Skeletal muscle satellite cell (primary cell): Measurements from ENCODE around the gene CCDC167.

ENCODE experiments used
- H3K27me3 ChIP-seq: 2 replicates; pipeline ENCODE4 v1.7.0; 2013; ENCODE audit warnings: low read length; ENCODE audit not compliant: control insufficient read depth, insufficient read depth
- H3K36me3 ChIP-seq: 2 replicates; pipeline ENCODE4 v1.7.0; 2013; ENCODE audit warnings: mild to moderate bottlenecking, control low read depth, low read length; ENCODE audit not compliant: insufficient read depth
- H3K4me1 ChIP-seq: 2 replicates; pipeline ENCODE4 v1.7.0; 2013; ENCODE audit warnings: low read length; ENCODE audit not compliant: control insufficient read depth, insufficient read depth
- H3K4me2 ChIP-seq: 2 replicates; pipeline ENCODE4 v1.7.0; 2013; ENCODE audit warnings: mild to moderate bottlenecking, low read length
- H3K4me3 ChIP-seq: 2 replicates; pipeline ENCODE4 v1.7.0; 2013; ENCODE audit warnings: low read length
- H3K9ac ChIP-seq: 2 replicates; pipeline ENCODE4 v1.7.0; 2013; ENCODE audit warnings: mild to moderate bottlenecking, low read depth, low read length, moderate library complexity
- H3K9me3 ChIP-seq: replicated peaks from 2 replicates; pipeline ENCODE4 v1.7.0; 2013; ENCODE audit warnings: mild to moderate bottlenecking, control low read depth, low read length

The CCDC167 gene

DNA sequence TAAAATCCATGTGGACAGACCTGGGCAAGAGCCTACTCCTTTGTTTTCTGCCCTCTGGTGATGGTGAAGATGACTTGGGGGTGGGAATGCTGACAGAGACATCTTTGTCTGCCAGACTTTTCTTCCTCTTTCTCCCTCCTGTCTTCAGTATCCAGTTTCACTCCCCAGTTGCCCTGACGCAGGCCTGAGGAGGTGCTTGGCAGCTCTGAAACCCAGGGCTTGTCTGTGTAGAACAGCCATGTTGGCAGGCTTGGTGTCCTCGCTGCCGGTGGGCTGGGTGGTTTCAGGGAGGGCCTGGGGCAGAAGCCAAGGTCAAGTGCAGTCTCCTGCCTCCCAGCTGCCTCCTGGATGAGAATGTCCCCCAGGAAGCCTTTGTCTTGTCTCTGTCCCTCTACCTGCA, 22.5 kb downstream of the CCDC167 start:
- H3K4me2 ChIP-seq, result no peak overlapping the region
- no peaks in the 10 kb centered on the region for H3K9me3 ChIP-seq
- peaks cover 13% of the 10 kb centered on the region for H3K4me1 ChIP-seq
- H3K4me3 ChIP-seq, result no peak overlapping the region
- no peak overlapping the region for H3K9ac ChIP-seq
- H3K36me3 ChIP-seq, result peaks cover 84% of the 10 kb centered on the region
- no peaks in the 10 kb centered on the region for H3K27me3 ChIP-seq

DNA sequence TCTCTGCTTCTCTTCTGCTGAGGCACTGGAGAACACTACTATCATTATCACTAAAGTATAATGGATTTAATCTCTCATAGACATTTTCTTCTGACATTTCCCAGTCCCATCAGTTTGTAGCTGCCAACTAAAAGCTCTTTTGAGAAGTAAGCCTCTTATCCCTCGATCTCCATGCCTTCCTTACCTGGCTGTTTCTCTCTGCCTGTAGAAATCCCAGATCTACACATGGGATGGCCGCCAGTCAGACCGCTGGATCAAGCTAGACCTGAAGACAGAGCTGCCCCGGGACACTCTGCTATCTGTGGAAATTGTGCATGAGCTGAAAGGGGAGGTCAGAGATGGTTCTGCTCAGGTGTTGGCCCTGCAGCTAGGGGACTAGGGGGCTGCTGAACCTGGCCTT, 25.4 kb downstream of the CCDC167 start:
- Histone ChIP-seq H3K9me3 (no peaks in the 10 kb centered on the region), H3K4me3 (no peak overlapping the region)

DNA sequence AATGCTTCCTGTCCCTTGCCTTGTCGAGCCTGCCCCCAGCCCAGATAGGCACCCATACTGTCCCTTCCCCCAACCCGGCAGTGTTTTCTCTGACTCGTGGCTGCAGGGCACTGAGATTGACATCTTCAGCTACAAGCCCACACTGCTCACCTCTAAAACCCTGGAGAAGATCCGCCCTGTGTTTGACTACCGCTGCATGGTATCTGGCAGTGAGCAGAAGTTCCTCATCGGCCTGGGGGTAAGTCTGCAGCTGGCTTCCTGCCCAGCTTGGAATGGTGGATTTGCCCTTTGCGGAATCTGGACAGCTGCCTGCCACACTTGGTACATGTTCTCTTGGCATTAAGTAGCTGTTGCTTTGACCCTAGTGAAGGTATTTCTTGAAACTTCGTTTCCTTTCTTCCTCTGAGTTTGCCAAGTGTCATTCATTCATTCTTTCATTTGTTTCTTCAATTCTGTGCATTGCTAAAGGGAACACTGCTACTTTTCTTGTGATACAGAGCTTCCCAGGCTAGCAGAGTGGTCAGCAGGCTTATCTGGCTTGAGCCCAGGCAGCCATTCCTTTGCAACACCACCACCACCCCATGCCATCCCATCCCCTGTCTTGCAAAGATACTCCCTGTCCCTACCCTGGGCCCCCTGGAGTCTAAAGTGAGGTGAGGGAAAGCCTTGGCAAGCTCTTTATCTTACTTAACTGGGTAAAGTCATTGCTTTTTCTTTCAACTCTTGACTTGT, 26.2 kb downstream of the CCDC167 start:
- no peak overlapping the region for H3K9ac ChIP-seq
- H3K4me1 ChIP-seq, result peaks cover 13% of the 10 kb centered on the region
- peaks cover 54% of the 10 kb centered on the region for H3K36me3 ChIP-seq

More for the DNA sequence above, 25.4 kb downstream of the CCDC167 start:
- peaks cover 62% of the 10 kb centered on the region for H3K36me3 ChIP-seq
- H3K4me1 ChIP-seq, result peaks cover 13% of the 10 kb centered on the region
- H3K4me2 ChIP-seq, result no peak overlapping the region
- H3K27me3 ChIP-seq, result no peaks in the 10 kb centered on the region
- H3K9ac ChIP-seq, result no peak overlapping the region

DNA sequence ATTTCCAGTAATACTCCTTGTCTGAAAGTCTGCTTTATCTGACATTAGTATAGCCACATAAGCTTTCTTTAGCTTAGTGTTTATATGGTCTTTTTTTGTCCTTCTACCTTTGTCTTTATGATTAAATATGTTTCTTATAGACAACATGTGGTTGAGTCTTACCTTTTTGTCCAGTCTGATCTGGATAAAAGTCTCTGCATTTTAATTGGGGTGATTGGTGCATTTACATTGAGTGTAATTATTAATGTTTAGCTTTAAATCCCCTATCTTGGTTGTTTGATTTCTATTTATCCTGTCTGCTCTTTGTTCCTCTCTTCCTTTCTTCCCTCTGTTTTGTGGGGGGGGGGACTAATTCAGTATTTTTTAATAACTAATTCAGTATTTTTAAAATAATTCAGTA, 32.0 kb downstream of the CCDC167 start:
- Histone ChIP-seq H3K4me3 (no peak overlapping the region), H3K9me3 (no peaks in the 10 kb centered on the region), H3K27me3 (no peaks in the 10 kb centered on the region), H3K9ac (no peak overlapping the region), H3K36me3 (peaks cover 24% of the 10 kb centered on the region), H3K4me2 (no peak overlapping the region), H3K4me1 (peaks cover under 1% of the 10 kb centered on the region)

More for the DNA sequence above, 26.2 kb downstream of the CCDC167 start:
- Histone ChIP-seq H3K27me3 (no peaks in the 10 kb centered on the region), H3K4me2 (no peak overlapping the region), H3K9me3 (no peaks in the 10 kb centered on the region), H3K4me3 (no peak overlapping the region)

DNA sequence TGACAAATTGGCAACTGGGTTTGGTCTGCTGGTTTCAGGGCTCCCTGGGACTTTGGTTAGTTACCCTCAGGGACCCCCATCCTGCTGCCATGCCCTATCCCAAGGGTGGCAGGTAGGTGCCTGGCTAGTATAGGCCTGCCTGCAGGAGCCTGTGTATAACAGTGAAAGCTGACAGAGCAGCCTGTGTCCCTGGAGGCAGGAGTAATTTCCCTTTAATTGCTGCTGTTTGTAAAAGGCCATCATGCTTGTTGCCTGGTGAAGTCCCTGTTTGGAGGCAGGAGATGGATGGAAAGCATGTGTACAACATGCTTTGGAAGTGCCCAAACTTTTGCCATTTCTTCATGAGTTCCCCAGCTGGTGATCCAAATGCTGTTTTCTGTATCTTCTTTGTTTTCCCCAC, 36.6 kb downstream of the CCDC167 start:
- Histone ChIP-seq H3K36me3 (peaks cover 63% of the 10 kb centered on the region), H3K27me3 (no peaks in the 10 kb centered on the region), H3K4me2 (no peak overlapping the region), H3K9me3 (no peaks in the 10 kb centered on the region), H3K4me1 (no peaks in the 10 kb centered on the region), H3K4me3 (no peak overlapping the region), H3K9ac (no peak overlapping the region)

DNA sequence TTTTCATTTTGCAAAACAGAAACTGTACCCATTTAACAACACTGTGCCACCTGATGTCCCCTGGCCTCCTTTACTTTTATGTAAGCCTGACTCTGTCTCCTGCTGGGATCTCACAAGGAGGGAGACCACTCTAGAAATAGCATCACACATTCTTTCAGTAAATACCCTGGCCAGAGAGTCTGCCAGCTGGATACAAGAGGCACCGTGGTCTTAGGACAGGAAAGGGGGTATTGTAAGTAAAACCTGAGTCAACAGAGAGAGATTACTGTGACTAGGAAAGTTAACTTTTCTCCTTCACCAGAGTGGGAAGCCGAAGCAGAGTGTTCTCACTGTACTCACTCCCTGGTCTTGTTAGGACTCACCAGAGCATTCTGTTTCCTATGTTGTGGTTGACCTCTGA, 38.9 kb downstream of the CCDC167 start:
- Histone ChIP-seq H3K9ac (no peak overlapping the region), H3K4me3 (no peak overlapping the region), H3K36me3 (peaks cover 63% of the 10 kb centered on the region), H3K4me2 (no peak overlapping the region), H3K27me3 (no peaks in the 10 kb centered on the region), H3K9me3 (no peaks in the 10 kb centered on the region), H3K4me1 (peaks cover 21% of the 10 kb centered on the region)

DNA sequence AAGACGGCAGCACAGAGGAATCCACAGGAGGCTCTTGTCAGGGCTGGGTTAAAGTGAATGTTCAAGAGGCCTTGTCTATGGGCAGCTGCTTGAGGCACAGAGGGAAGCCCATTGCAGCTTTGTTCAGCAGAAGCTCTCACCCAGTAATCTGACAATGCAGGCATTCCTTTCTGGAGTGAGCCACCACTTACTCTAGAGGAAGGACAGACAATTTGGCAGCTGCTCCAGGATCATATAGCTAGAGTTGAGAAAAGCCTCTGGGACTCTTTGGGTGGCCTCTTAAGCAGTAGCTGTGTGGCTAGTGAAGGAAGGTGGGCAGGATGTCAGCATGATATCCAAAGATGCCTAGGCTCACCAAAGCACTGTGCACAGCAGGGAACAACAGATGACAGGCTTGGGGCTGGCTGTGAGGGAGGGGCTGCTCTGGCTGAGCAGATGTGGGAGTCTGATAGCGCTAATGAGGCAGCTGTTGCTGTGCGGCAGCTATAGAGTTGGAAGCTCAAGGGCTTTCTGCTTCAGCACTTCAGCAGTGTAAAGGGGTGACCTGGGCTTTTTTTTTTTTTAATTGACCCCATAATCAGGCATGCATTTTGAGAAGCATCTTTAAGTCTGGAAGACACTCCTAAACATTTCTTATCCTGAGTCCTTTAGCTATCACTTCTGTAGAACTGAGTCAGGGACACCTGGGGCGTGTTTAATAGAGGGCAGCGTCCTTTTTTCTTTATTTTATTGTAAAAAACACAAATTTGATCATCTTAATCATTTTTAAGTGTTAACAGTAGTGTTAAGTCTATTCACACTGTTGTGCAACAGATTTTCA, 39.5 kb downstream of the CCDC167 start:
- Histone ChIP-seq H3K4me3 (no peak overlapping the region), H3K9ac (no peak overlapping the region), H3K9me3 (no peaks in the 10 kb centered on the region), H3K27me3 (no peaks in the 10 kb centered on the region), H3K4me1 (peaks cover 27% of the 10 kb centered on the region), H3K36me3 (peaks cover 67% of the 10 kb centered on the region), H3K4me2 (no peak overlapping the region)

DNA sequence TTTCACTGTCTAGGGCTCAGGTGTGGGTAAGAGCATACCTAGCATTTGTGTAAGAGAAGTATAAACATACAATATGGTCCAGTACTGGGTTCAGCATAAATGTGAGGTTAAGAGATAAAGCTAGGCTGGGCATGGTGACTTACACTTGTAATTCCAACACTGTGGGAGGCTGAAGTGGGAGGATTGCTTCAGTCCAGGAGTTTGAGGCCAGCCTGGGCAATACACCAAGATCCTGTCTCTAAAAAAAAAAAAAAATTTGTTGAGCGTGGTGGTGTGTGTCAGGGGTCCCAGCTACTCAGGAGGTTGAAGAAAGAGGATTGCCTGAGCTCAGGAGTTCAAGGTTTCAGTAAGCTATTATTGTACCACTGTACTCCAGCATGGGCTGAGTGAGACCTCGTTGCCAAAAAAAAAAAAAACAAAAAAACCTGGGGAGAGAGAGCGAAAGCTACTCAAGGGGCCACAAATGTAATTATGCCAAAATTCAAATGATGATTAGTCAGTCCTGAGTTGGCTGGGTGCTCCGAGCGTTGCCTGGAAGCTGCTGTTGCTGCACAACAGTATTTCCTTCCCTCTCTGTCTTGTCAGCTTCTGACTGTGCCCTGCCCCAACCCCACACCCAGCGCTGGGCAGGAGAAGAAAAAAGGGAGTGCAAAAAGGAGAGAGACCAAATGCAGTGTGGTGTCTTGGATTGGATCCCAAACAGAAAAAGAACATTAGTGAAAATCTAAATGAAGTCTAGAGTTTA, 42.7 kb downstream of the CCDC167 start:
- H3K9ac ChIP-seq, result peak overlapping the region; percentile 74
- peak overlapping the region; percentile 23 for H3K4me2 ChIP-seq
- H3K4me3 ChIP-seq, result peak overlapping the region; percentile 12
- H3K36me3 ChIP-seq, result peaks cover 63% of the 10 kb centered on the region
- peaks cover 40% of the 10 kb centered on the region for H3K4me1 ChIP-seq
- H3K27me3 ChIP-seq, result no peaks in the 10 kb centered on the region
- H3K9me3 ChIP-seq, result no peaks in the 10 kb centered on the region

DNA sequence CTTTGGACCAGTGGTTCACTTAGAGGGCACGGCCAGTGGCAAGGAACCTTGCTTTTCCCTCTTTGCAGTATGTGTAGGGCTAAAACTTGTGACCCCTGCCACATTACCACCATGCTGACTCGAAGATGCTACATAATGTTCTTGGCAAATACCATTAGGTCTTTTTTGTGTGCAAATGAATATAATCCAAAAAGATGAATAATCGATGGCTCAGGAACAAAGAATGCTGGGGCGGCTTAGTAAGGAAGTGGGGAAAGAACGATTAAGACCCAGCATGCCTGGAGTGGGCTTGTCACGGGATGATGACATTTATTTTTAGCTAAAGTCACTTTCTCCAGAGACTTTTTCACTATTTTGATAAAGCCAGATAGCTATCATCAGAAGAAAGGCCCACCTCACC, 43.6 kb downstream of the CCDC167 start:
- peak overlapping the region; percentile 12 for H3K4me3 ChIP-seq
- H3K27me3 ChIP-seq, result no peaks in the 10 kb centered on the region
- H3K9me3 ChIP-seq, result no peaks in the 10 kb centered on the region
- H3K4me2 ChIP-seq, result peak overlapping the region; percentile 23
- H3K36me3 ChIP-seq, result peaks cover 62% of the 10 kb centered on the region
- H3K9ac ChIP-seq, result peak overlapping the region; percentile 74
- peaks cover 40% of the 10 kb centered on the region for H3K4me1 ChIP-seq

DNA sequence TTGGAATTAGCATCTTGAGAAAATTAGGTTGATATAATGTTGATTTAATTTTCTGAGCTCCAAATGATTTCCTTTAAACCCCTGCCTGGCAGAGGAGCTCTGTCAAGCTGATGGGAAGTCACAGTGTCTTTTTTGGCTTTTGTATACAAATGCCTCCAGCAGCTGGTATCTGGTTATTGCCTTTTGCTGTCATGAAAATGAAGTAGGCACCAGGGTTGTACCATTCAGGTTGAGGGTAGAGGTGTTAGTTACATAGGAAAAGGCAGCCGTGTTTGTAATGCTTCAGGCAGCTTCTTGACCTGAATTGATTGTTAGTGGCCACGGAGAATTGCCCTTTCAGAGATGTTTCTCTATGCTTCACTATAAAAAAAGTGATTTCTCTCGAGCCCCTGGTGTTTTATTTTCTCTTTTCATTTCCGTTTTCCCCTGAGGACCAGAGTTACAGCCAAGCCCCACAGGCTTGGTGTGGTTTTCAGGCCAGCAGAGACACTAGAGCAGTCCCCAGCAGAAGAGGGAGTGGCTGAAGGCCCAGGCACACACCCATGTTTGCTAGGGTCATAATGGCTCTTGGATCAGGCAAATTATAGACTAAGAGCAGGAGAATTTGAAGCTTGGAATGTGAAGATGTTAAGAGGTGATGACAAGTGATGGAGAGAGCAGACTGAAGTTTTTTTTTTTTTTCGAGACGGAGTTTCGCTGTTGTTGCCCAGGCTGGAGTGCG, 45.1 kb downstream of the CCDC167 start:
- no peaks in the 10 kb centered on the region for H3K27me3 ChIP-seq

DNA sequence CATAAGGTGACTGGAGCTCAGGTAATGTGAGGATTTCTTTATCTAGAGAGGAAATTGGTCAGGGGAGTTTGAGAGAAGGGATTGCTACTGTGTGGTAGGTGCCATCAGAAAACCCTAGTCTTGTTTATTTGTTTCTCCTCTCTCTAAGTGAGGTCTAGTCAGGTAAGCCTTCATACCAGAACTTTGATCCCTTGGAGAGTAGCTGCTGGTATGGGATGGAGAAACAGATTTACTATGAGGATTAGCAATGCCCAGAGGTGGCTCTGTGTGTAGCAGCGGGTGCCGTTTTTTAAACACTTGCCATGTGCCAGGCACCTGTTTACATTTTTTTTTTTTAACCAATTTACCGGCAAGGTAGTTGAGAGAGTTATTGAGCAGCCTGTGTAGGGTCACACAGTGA, 47.2 kb downstream of the CCDC167 start:
- Histone ChIP-seq H3K9me3 (no peaks in the 10 kb centered on the region), H3K36me3 (peaks cover 58% of the 10 kb centered on the region), H3K9ac (no peak overlapping the region), H3K4me2 (no peak overlapping the region), H3K27me3 (no peaks in the 10 kb centered on the region), H3K4me1 (peaks cover 36% of the 10 kb centered on the region), H3K4me3 (no peak overlapping the region)

More for the DNA sequence above, 45.1 kb downstream of the CCDC167 start:
- no peak overlapping the region for H3K4me3 ChIP-seq
- H3K9ac ChIP-seq, result no peak overlapping the region
- H3K9me3 ChIP-seq, result no peaks in the 10 kb centered on the region
- H3K36me3 ChIP-seq, result peaks cover 60% of the 10 kb centered on the region
- H3K4me2 ChIP-seq, result no peak overlapping the region
- H3K4me1 ChIP-seq, result peaks cover 40% of the 10 kb centered on the region
